HG02759 (cell line): ENCODE data around the gene FAM98A.
A peak's percentile ranks its signal among the peaks of the same experiment; 100 is the strongest.

ENCODE experiments used
- ATAC-seq: cut with Tn5 transposase; IDR thresholded peaks from one replicate; pipeline ENCODE4 v1.9.1; 2021; ENCODE audit warnings: mild to moderate bottlenecking, moderate library complexity; ENCODE audit not compliant: unreplicated experiment

Gene FAM98A

DNA sequence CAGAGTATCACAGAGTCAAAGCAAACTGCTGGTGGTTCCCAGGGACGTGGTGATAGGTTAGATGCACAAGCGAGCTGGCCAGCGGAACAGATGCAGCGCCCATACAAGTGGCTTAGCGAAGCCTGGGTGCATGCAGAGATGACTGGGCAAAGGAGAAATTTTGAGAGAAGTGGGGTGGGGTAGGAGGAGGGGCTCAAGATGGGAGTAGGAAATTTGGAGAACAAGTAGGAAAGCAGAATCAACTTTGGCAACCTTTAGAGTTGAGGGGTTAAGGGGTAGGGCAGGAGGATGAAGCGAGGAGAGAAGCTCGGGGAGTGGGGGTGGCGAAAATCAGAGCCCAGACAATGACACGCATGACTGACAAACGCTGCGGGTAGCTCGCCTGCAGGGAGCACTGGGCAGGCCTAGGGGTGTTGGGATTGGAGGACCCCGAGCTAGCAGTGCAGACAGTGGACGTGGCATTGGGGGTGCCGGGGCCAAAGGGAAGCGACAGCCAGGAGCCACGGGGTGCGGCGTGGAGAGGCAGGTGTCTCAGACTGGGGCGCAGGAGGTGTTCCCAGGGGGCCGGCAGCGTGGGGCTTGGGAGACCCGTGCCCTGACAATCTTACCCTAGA lies 431 bp downstream of the FAM98A start:
- ATAC-seq, result peak; percentile 56

GRCh38 chr2:33597026-33597425 lies 2.1 kb downstream of the FAM98A start:
- no peak for ATAC-seq

DNA sequence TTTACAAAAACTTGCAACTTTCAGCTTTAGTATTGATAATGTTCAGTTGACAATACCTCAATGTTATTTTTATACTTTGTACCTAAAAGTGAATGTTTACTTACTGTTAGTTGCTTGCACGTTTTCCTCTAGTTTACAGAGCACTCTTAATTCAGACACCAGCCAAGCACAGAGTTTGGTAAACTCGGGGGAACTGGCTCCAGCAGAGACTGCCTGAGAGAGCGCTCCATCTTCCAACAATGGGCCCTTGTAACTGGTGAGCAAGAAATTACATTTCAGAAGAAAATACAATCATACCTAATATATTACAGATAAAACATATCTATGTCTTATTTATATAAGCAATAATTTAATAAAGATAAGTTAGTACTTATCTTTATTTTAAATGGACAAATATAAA lies 3.7 kb downstream of the FAM98A start:
- no peak for ATAC-seq

DNA sequence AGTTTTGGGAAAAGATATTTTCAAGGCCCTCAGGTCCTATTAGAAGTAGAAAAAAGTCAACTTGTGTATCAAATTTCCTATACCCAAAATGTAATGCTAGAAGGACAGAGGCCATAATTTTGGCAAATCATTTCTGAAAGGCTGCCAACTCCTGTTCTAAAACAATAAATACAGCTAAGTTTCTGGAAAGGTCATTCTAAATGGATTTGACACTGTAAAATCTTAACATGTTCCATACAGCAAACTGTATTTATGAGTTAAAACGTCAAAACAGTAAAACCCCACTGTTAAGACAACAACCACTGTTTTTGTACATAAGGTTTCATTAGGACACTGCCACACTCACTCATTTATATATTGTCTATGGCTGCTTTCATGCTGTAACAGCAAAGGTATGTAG lies 9.7 kb downstream of the FAM98A start:
- ATAC-seq, result no peak

- no peak for ATAC-seq
These were observed 10.9 kb downstream of the FAM98A start for GRCh38 chr2:33588232-33588631.

- no peak for ATAC-seq
These were observed 12.3 kb downstream of the FAM98A start for GRCh38 chr2:33586766-33587165.

DNA sequence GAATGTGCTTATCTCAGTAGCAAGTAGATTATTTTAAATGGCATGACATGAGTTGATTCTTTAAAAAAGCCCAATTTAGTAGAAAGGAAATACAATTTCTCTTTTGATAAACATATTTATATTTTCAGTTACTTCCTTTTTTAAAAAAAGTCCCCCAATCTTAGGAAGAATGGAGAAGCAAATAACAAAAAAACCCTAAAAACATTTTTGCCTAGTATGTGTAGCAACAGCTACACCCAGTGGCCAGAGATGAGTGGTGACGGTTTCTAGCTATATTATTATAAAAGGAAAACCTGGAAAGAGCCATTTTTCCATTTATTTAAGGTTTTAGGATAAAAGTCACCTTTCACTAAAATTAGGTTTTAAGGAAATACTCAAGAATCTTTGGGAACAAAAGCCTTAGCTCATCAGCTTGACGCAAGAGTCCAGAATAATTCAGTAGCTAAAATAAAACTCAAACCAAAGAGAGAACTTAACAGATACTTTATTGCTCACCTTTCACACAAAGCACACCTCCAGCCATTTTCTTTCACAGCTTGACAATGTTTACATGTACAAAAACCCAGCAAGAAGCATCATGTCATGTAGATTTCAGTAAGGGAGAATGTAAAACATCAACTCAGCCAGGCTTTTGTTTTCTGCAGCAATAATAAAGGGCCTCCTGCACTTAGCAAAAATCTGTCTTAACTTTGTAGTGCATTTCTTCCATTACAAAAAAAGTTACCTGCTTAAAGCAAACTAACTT lies 15.7 kb downstream of the FAM98A start:
- peak; percentile 59 for ATAC-seq

- no peak for ATAC-seq
These were observed 17.2 kb downstream of the FAM98A start for GRCh38 chr2:33581872-33582271.

GRCh38 chr2:33579227-33579626 lies 19.9 kb downstream of the FAM98A start:
- ATAC-seq, result no peak

DNA sequence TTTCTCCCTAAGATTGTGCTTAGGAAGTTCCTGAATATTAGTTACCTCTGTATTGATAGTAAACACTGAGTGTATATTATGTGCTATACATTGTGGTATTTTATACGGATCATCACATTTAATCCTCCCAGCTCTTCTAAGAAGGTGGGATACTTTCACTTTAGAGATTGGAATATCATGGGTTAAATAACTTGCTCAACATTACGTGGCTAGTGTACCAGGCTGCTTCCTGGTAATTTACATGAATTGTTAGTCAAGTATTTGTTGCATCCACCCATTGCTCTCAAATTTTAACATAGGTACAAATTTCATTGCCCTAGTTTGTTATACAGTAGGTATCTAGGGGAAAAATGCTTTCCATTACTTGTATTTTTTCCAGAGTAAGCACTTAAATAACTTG lies 21.4 kb downstream of the FAM98A start:
- no peak for ATAC-seq

GRCh38 chr2:33577084-33577483 lies 22.0 kb downstream of the FAM98A start:
- ATAC-seq, result no peak

GRCh38 chr2:33573657-33574056 lies 25.4 kb downstream of the FAM98A start:
- ATAC-seq, result no peak

DNA sequence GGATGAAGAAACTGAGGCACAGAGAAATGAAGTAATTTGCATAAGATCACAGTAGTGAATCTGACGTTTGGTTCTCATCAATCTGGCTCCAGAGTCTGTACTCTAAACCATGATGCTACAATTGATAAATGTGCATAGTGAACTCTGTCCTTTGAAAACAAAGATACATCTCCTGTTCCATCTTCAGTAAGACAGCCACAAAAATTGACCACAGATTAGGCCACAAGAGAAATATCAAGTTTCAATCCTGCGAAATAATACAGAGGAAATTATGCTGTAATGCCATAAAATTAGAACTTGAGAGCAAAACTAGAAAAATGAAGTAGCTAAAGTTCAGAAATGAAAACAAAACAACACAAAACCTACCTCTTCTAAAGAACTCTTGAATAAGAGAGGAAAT lies 28.4 kb downstream of the FAM98A start:
- ATAC-seq, result no peak

- ATAC-seq, result no peak
These were observed 37.2 kb downstream of the FAM98A start for GRCh38 chr2:33561872-33562271.

- no peak for ATAC-seq
These were observed 39.1 kb downstream of the FAM98A start for GRCh38 chr2:33560017-33560416.

DNA sequence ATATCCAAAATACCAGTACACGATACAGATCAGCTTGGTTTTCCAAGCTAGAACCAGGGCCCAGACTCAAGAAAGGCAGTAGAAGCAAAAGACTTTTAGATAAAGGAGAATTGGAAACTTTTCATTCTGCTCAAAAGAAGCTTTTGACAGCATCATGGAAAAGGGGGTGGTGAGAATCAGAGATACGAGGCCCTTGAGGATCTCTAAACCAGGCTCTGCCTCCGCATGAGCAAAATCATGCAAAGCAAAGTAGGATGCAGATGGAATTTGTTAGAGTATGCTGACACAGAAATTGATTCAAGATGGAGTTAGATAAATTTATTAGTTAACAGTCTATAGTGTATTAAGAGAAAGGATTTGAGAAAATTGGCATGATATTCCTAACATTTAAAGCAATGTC lies 39.8 kb downstream of the FAM98A start:
- no peak for ATAC-seq

- no peak for ATAC-seq
These were observed 43.4 kb downstream of the FAM98A start for GRCh38 chr2:33555681-33556080.

DNA sequence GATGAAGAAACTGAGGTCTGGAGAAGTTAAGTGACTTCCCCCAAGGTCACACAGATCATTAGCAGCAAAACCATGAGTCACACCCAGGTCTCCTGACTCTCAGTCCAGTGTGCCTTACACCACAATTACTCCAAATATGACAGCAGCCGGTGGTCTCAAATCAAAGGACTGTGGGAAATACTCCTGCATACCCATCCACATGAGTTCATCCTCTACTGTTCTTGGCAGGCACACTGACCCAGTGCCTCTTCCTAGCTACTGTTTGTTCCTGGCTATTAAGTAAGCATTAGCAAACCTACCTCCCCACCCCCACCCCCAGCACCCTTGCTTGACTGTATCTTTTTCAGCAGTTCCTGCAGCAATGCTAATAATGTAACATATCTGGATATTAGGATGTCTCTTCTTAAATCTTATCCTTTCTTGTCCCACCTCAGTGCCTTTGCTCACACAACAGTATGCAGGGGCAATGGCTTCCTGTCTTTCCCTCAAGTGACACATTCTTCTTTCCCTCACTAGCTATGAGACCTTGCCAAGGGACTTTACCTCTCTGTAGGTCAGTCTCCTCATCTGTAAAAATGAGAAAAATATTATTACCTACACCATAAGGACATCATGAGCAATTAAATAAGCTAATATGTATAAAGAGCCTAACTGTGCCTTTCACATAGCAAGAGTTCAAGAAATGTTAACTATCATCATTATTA lies 46.2 kb downstream of the FAM98A start:
- ATAC-seq, result no peak

DNA sequence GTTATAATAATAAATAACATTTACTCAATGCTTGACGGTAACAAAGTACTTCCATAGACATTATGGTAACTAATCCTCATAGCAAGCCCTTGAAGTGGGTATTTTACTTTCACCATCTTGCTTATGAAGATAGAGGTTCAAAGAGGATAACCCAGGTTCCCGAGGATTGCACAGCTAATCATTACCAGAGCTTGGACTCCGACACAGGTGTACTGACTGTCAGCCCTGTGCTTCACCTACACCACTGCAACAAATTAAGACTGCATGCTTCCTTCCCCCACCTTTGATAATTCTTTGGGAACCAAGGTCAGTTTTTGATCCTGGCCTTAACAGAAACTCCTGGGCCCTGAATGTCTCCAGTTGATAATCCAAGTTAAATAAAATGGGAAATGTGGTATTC lies 48.9 kb downstream of the FAM98A start:
- no peak for ATAC-seq

- ATAC-seq, result no peak
These were observed 57.9 kb downstream of the FAM98A start for GRCh38 chr2:33541243-33541642.

DNA sequence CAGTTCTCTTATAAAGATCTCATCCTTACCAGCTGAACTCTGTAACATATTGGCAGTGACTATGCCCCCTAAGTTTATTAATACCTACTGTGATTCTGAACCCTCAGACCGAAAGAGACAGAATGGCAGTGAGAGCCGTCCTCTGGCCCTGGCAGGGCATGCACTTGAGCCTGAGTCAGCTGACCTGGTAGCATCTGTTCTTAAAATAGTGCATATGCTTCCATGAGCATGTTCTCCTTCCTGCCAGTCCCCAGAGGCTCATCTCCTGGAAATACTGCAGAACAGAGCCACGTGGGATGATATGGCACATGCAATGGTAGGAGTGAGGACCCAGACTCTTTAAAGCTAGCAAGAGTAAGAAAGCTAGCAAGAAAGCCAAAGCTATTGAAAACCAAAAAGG lies 63.7 kb downstream of the FAM98A start:
- ATAC-seq, result no peak
